Karpas-422 (cell line): Measurements from ENCODE around the gene TCF15. TPM values are rescaled to one million over a fixed set of nuclear protein-coding genes. Genes with fewer than 3 reads are reported as not detected.

Experiments used
- DNase-seq: peaks from one replicate; pipeline ENCODE4 v3.0.0-alpha.2; 2015
- H2AFZ ChIP-seq: fragments of 200-600 bp; sonication (generic); 2 replicates; pipeline ENCODE4 v1.6.1; 2014; ENCODE audit warnings: antibody characterized with exemption, low read length, mixed read lengths
- H3K27ac ChIP-seq: fragments of 200-600 bp; sonication (generic); 2 replicates; pipeline ENCODE4 v1.5.1; 2014; ENCODE audit warnings: mild to moderate bottlenecking, low read length, moderate library complexity
- H3K27me3 ChIP-seq: fragments of 200-600 bp; sonication (generic); 2 replicates; pipeline ENCODE4 v1.6.1; 2014; ENCODE audit warnings: low read length, mixed read lengths
- H3K36me3 ChIP-seq: fragments of 200-600 bp; sonication (generic); 2 replicates; pipeline ENCODE4 v1.6.1; 2014; ENCODE audit warnings: low read length, mixed read lengths; ENCODE audit not compliant: insufficient read depth
- H3K4me1 ChIP-seq: fragments of 200-600 bp; sonication (generic); 2 replicates; pipeline ENCODE4 v1.6.1; 2014; ENCODE audit warnings: mild to moderate bottlenecking, low read length, mixed read lengths
- H3K4me2 ChIP-seq: fragments of 200-600 bp; sonication (generic); 2 replicates; pipeline ENCODE4 v1.6.1; 2014; ENCODE audit warnings: low read length, low read depth, mild to moderate bottlenecking; ENCODE audit not compliant: poor library complexity, severe bottlenecking
- H3K4me3 ChIP-seq: fragments of 200-600 bp; sonication (generic); 2 replicates; pipeline ENCODE4 v1.5.1; 2014; ENCODE audit warnings: mild to moderate bottlenecking, antibody characterized with exemption, low read length, mixed read lengths
- H3K79me2 ChIP-seq: fragments of 200-600 bp; sonication (generic); 2 replicates; pipeline ENCODE4 v1.6.1; 2014; ENCODE audit warnings: mild to moderate bottlenecking, low read length, mixed read lengths
- H3K9ac ChIP-seq: fragments of 200-600 bp; sonication (generic); 2 replicates; pipeline ENCODE4 v1.6.0; 2014; ENCODE audit warnings: low read length
- H3K9me2 ChIP-seq: fragments of 200-600 bp; sonication (generic), shearing (Covaris generic); replicated peaks from 2 replicates; pipeline ENCODE4 v1.6.0; 2014; ENCODE audit warnings: mild to moderate bottlenecking, low read length, moderate library complexity; ENCODE audit not compliant: insufficient read depth
- H3K9me3 ChIP-seq: fragments of 300-700, 200-600 bp; sonication (generic); 2 replicates; pipeline ENCODE4 v1.6.1; 2014; ENCODE audit warnings: low read length, mixed read lengths
- H4K20me1 ChIP-seq: fragments of 200-600 bp; sonication (generic); 2 replicates; pipeline ENCODE4 v1.6.1; 2014; ENCODE audit warnings: mild to moderate bottlenecking, antibody characterized with exemption, low read length, low read depth; ENCODE audit not compliant: insufficient read depth
- total RNA-seq: library from RNA; depleted of rRNA; stranded (reverse); fragments of >200 nt; shearing (Covaris generic); gene quantifications from 2 replicates; pipeline ENCODE4 v1.2.3, GENCODE V29; 2014; ENCODE audit warnings: low replicate concordance

Gene TCF15
- total RNA-seq, 1 experiment from 2014 or later = not detected

GRCh38 chr20:609371-609964 lies 641 bp downstream of the TCF15 start:
- no peaks in the 10 kb centered on the region for H4K20me1 ChIP-seq
- no peaks in the 10 kb centered on the region for H3K36me3 ChIP-seq
- H3K79me2 ChIP-seq = no peaks in the 10 kb centered on the region
- no peak overlapping the region for H3K27ac ChIP-seq
- no peak overlapping the region for H3K4me3 ChIP-seq
- H3K4me1 ChIP-seq = no peaks in the 10 kb centered on the region
- H3K9me3 ChIP-seq = no peaks in the 10 kb centered on the region
- no peak overlapping the region for H3K4me2 ChIP-seq
- no peaks in the 10 kb centered on the region for H3K27me3 ChIP-seq
- H2AFZ ChIP-seq = no peak overlapping the region
- DNase-seq = no peak
- H3K9me2 ChIP-seq = no peaks in the 10 kb centered on the region
- no peak overlapping the region for H3K9ac ChIP-seq

GRCh38 chr20:608970-609369 lies 1.1 kb downstream of the TCF15 start:
- Histone ChIP-seq H3K9me3 (no peaks in the 10 kb centered on the region), H3K9ac (no peak overlapping the region), H4K20me1 (no peaks in the 10 kb centered on the region), H3K9me2 (no peaks in the 10 kb centered on the region), H3K27ac (no peak overlapping the region), H3K36me3 (no peaks in the 10 kb centered on the region), H2AFZ (no peak overlapping the region), H3K27me3 (no peaks in the 10 kb centered on the region), H3K79me2 (no peaks in the 10 kb centered on the region), H3K4me2 (no peak overlapping the region), H3K4me3 (no peak overlapping the region), H3K4me1 (no peaks in the 10 kb centered on the region)
- no peak for DNase-seq

GRCh38 chr20:607476-607875 lies 2.6 kb downstream of the TCF15 start:
- Histone ChIP-seq H4K20me1 (no peaks in the 10 kb centered on the region), H3K4me2 (no peak overlapping the region), H3K27ac (no peak overlapping the region), H2AFZ (no peak overlapping the region), H3K9ac (no peak overlapping the region), H3K79me2 (no peaks in the 10 kb centered on the region), H3K4me1 (no peaks in the 10 kb centered on the region), H3K9me2 (no peaks in the 10 kb centered on the region), H3K4me3 (no peak overlapping the region), H3K27me3 (no peaks in the 10 kb centered on the region), H3K36me3 (no peaks in the 10 kb centered on the region), H3K9me3 (no peaks in the 10 kb centered on the region)
- no peak for DNase-seq

- no peaks in the 10 kb centered on the region for H4K20me1 ChIP-seq
- H3K9me3 ChIP-seq = no peaks in the 10 kb centered on the region
- H3K36me3 ChIP-seq = no peaks in the 10 kb centered on the region
- no peak overlapping the region for H3K4me3 ChIP-seq
- H3K9me2 ChIP-seq = no peaks in the 10 kb centered on the region
- H3K27ac ChIP-seq = no peak overlapping the region
- DNase-seq = no peak
- no peaks in the 10 kb centered on the region for H3K79me2 ChIP-seq
- no peak overlapping the region for H3K4me2 ChIP-seq
- H3K9ac ChIP-seq = no peak overlapping the region
- no peak overlapping the region for H2AFZ ChIP-seq
- no peaks in the 10 kb centered on the region for H3K27me3 ChIP-seq
- H3K4me1 ChIP-seq = no peaks in the 10 kb centered on the region
Observed at GRCh38 chr20:605237-605636, 4.9 kb downstream of the TCF15 start.

- Histone ChIP-seq H3K27ac (no peak overlapping the region), H3K4me2 (no peak overlapping the region), H3K79me2 (no peaks in the 10 kb centered on the region), H2AFZ (no peak overlapping the region), H3K4me3 (no peak overlapping the region), H3K4me1 (no peaks in the 10 kb centered on the region), H3K9ac (no peak overlapping the region), H3K9me3 (no peaks in the 10 kb centered on the region), H4K20me1 (no peaks in the 10 kb centered on the region), H3K27me3 (no peaks in the 10 kb centered on the region), H3K36me3 (no peaks in the 10 kb centered on the region), H3K9me2 (no peaks in the 10 kb centered on the region)
- DNase-seq = no peak
Observed at GRCh38 chr20:603116-603640, 6.9 kb downstream of the TCF15 start.

- H3K27ac ChIP-seq = no peak overlapping the region
- H2AFZ ChIP-seq = no peak overlapping the region
- H3K9me2 ChIP-seq = no peaks in the 10 kb centered on the region
- no peak overlapping the region for H3K4me3 ChIP-seq
- H3K9ac ChIP-seq = no peak overlapping the region
- no peak for DNase-seq
- H3K4me2 ChIP-seq = no peak overlapping the region
- no peaks in the 10 kb centered on the region for H3K36me3 ChIP-seq
- H3K27me3 ChIP-seq = no peaks in the 10 kb centered on the region
- H3K79me2 ChIP-seq = no peaks in the 10 kb centered on the region
- H3K9me3 ChIP-seq = no peaks in the 10 kb centered on the region
- H4K20me1 ChIP-seq = no peaks in the 10 kb centered on the region
- no peaks in the 10 kb centered on the region for H3K4me1 ChIP-seq
Observed at GRCh38 chr20:602111-602970, 7.8 kb downstream of the TCF15 start.

GRCh38 chr20:600736-601135 lies 9.4 kb downstream of the TCF15 start:
- Histone ChIP-seq H3K4me2 (no peak overlapping the region), H4K20me1 (no peaks in the 10 kb centered on the region), H3K9me2 (no peaks in the 10 kb centered on the region), H3K4me1 (no peaks in the 10 kb centered on the region), H2AFZ (no peak overlapping the region), H3K4me3 (no peak overlapping the region), H3K36me3 (no peaks in the 10 kb centered on the region), H3K9me3 (no peaks in the 10 kb centered on the region), H3K9ac (no peak overlapping the region), H3K27ac (no peak overlapping the region), H3K79me2 (no peaks in the 10 kb centered on the region), H3K27me3 (no peaks in the 10 kb centered on the region)
- no peak for DNase-seq

GRCh38 chr20:600141-600540 lies 10.0 kb downstream of the TCF15 start:
- no peak overlapping the region for H3K9ac ChIP-seq
- no peaks in the 10 kb centered on the region for H3K9me2 ChIP-seq
- H3K4me3 ChIP-seq = no peak overlapping the region
- H4K20me1 ChIP-seq = no peaks in the 10 kb centered on the region
- H3K9me3 ChIP-seq = no peaks in the 10 kb centered on the region
- no peak overlapping the region for H3K4me2 ChIP-seq
- H3K27me3 ChIP-seq = no peaks in the 10 kb centered on the region
- H3K27ac ChIP-seq = no peak overlapping the region
- H2AFZ ChIP-seq = no peak overlapping the region
- no peaks in the 10 kb centered on the region for H3K36me3 ChIP-seq
- H3K4me1 ChIP-seq = no peaks in the 10 kb centered on the region
- no peak for DNase-seq
- no peaks in the 10 kb centered on the region for H3K79me2 ChIP-seq
